HL-60 (cell line): Measurements from ENCODE around the gene IFITM1.

Experiments
- GABPA ChIP-seq: IDR thresholded peaks from 2 replicates; pipeline ENCODE4 v1.6.1; 2012; ENCODE audit warnings: low read depth
- POLR2AphosphoS5 ChIP-seq: IDR thresholded peaks from 2 replicates; pipeline ENCODE4 v1.6.1; 2012; ENCODE audit warnings: low read depth
- SPI1 ChIP-seq: IDR thresholded peaks from 2 replicates; pipeline ENCODE4 v1.6.1; 2012; ENCODE audit warnings: low read depth, mild to moderate bottlenecking, borderline replicate concordance
- TF ChIP-seq, protein P1 (sequence below): IDR thresholded peaks from one replicate; pipeline ENCODE4 v1.5.1; 2011; ENCODE audit warnings: low read length, control low read depth, inconsistent platforms; ENCODE audit not compliant: insufficient read depth

DNA sequence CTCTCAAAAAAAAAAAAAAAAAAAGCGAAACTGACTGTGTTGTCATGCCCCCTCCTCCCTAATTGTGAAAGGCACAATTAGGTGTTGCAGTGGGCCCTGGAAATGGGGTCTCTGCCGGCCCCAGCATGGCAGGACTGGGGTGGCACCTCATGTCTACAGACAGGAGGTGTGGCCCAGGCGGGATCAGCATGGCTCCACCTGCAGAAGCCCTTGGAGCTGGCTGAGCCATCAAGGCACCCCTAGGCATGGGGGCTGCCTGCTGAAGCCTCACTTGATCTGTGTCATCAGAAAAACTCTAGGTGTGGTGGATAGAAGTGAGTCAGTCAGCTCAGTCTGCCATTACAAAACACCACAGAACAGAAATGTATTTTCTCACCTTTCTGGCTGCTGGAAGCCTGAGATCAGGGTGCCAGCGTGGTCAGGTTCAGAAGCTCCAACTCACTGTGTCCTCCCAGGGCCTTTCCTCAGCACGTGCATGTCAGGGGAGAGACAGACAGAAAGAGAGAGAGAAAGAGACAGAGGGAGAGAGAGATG lies 45.4 kb downstream of the IFITM1 start:
- TF ChIP-seq, protein P1, sequence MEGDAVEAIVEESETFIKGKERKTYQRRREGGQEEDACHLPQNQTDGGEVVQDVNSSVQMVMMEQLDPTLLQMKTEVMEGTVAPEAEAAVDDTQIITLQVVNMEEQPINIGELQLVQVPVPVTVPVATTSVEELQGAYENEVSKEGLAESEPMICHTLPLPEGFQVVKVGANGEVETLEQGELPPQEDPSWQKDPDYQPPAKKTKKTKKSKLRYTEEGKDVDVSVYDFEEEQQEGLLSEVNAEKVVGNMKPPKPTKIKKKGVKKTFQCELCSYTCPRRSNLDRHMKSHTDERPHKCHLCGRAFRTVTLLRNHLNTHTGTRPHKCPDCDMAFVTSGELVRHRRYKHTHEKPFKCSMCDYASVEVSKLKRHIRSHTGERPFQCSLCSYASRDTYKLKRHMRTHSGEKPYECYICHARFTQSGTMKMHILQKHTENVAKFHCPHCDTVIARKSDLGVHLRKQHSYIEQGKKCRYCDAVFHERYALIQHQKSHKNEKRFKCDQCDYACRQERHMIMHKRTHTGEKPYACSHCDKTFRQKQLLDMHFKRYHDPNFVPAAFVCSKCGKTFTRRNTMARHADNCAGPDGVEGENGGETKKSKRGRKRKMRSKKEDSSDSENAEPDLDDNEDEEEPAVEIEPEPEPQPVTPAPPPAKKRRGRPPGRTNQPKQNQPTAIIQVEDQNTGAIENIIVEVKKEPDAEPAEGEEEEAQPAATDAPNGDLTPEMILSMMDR = no peak
- TF ChIP-seq GABPA = no peak
- TF ChIP-seq POLR2AphosphoS5 = no peak
- no peak for TF ChIP-seq SPI1
